Urothelium cell line (cell line): ENCODE measurements around the gene AGBL1.
"Not testable (repeated sequence)": the region's sequence is repeated elsewhere in the genome, so short reads cannot be mapped to it uniquely, and the experiment has no call there.

Source experiments
- DNase-seq: peaks from one replicate; pipeline ENCODE4 v3.0.0; 2011; ENCODE audit warnings: low spot score, mixed read lengths
- FAIRE-seq: peaks from 2 replicates; lab custom pipeline; 2011; peaks lifted over from hg19 to GRCh38; lab: Jason Lieb, UNC

Gene AGBL1

GRCh38 chr15:87021751-87022150 lies 942.1 kb downstream of the AGBL1 start:
- DNase-seq (no peak), FAIRE-seq (no peak)

GRCh38 chr15:87031540-87032230 lies 952.0 kb downstream of the AGBL1 start:
- no peak for DNase-seq
- FAIRE-seq: no peak

GRCh38 chr15:87032295-87032694 lies 952.6 kb downstream of the AGBL1 start:
- DNase-seq (peak; percentile 15), FAIRE-seq (no peak)

DNA sequence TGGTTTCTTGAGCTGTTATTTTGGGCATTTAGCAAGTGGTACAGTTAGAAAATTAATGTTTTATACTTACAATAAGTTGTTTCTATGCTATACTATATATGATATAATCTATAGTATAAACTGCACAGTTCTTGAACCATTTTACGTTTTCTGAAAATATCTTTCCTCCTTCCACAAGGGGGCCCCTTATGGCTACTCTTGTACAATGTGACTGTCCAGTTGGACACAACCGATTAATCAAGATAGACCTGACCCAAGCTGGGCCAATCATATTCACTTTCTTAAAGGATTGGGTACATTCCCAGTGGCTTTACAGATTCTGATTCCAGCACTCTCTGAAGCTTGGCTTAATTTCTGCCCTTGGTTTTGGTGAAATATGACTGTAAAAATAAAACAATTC lies 953.4 kb downstream of the AGBL1 start:
- no peak for FAIRE-seq
- no peak for DNase-seq

- no peak for DNase-seq
- FAIRE-seq: no peak
These were observed 955.2 kb downstream of the AGBL1 start for GRCh38 chr15:87034886-87035285.

DNA sequence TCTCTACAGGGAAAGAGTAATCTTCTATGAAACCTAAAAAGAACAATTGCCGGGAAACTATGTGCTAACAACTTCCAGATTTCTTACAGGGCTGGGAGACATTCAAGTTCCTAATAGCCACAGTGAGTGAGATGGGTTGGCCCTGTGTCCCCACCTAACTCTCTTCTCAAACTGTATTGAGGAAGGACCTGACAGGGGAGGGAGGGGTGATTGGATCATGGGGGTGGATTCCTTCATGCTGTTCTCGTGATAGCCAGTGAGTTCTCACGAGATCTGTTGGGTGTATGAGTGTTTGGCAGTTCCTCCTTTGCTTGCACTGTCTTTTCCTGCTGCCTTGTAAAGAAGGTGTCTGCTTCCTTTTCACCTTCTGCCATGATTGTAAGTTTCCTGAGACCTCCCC lies 958.7 kb downstream of the AGBL1 start:
- FAIRE-seq (peak; percentile 77), DNase-seq (no peak)

DNA sequence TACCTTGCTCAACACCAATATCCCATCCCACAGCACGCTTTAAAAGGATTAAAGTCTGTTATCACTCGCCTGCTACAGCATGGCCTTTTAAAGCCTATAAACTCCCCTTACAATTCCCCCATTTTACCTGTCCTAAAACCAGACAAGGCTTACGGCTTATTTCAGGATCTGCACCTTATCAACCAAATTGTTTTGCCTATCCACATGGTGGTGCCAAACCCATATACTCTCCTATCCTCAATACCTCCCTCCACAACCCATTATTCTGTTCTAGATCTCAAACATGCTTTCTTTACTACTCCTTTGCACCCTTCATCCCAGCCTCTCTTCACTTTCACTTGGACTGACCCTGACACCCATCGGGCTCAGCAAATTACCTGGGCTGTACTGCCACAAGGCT lies 962.9 kb downstream of the AGBL1 start:
- FAIRE-seq: not testable (repeated sequence)

DNA sequence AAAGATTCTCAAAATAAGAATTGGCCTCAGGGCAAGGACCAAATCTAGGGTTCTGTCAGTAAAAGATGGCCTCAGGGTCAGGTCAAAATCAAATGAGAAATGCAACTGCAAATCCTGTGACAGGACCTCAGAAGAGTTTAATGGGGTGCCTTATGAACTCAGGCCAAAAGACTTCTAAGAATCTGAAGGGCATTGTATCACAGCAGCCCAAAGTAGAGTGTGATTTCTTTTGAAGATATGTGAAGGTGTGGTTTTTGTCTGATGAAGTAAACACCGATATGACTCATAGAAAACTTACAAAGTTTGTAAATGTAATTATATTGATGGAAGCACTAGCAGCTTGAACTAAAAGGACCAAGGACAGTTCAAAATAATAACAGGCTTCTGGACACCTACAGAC lies 966.1 kb downstream of the AGBL1 start:
- DNase-seq (peak; percentile 45), FAIRE-seq (no peak)

More for the DNA sequence above, 962.9 kb downstream of the AGBL1 start:
- DNase-seq: not testable (repeated sequence)

DNA sequence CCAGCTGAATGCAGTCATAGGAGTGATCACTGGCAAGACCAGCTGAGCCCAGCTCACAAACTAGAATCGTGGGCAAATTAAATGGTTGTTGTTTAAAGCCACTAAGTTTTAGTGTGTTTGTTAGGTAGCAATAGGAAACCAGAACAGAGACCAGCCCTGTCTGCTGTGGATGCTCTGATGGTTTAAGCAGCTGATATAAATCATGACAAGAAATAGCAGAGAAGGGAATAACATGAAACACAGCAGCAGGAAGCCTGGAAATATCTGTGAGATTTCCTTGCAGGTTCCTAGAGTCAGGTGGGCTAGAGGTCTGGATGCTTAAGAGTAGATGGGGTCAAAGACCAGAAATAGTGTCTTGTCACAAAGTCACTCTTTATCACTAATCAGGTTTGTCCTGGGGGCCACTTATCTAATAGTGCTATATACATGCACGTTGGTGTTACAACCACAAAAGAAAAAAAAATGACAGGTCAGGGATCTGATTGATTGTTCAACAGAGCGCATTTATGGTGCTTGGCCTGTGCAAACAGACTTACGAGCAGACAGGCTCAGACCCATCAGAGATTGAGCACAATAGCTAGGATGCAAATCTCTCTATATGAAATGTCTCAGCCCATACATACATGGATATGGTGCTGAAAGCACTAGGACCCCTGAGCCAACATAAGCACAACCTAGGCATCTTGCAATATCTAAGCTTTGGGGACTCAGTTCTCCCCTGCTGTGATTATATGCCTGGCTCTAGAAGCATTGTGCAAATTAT lies 967.7 kb downstream of the AGBL1 start:
- no peak for FAIRE-seq
- DNase-seq: no peak
